ENCODE data around the gene CCR7. TPM values are rescaled to one million over a fixed set of nuclear protein-coding genes. Genes with fewer than 3 reads are reported as not detected.

CCR7 gene
- total and polyA plus RNA-seq, 2 of the 13 experiments (the other 11 are each of a cell fraction or from before 2014, with no cell fraction given) = 0.04 to 0.53 TPM

GRCh38 chr17:40536295-40537171 is 28.7 kb downstream of the CCR7 start:
- no TSS peak for BruUV-seq (replicated peaks)
- Histone ChIP-seq H3K4me3 (replicated peaks in 1 of 3; ENCODE audit: insufficient read depth in 1 of 3, low read depth in 2 of 3, low read length in 3 of 3) (no peak overlapping the region), H3K27me3 (ENCODE audit: control insufficient read depth in 1 of 2, insufficient read depth in 2 of 2, low read length in 2 of 2) (no peaks in the 10 kb centered on the region), H4K20me1 (ENCODE audit: insufficient read depth, low read length) (no peaks in the 10 kb centered on the region), H3K9me3 (ENCODE audit: low read length) (no peaks in the 10 kb centered on the region), H3K27ac (ENCODE audit: extremely low read length, insufficient read depth, low read length) (no peak overlapping the region), H3K4me1 (ENCODE audit: insufficient read depth, low read length) (peaks cover 78% of the 10 kb centered on the region), H3K36me3 (replicated peaks in 1 of 2; ENCODE audit: control insufficient read depth in 1 of 2, insufficient read depth in 2 of 2, low read length in 2 of 2) (no peaks in the 10 kb centered on the region), H3K4me2 (ENCODE audit: low read depth, low read length) (peak overlapping the region; percentile 13; the same call in 1 of the 2 replicates), H2AFZ (ENCODE audit: low read length) (no peak overlapping the region), H3K79me2 (ENCODE audit: insufficient read depth, low read length) (no peaks in the 10 kb centered on the region), H3K9ac (ENCODE audit: insufficient read depth, low read depth, low read length) (no peak overlapping the region)
- no peak for TF ChIP-seq ZNF576 (CRISPR knock-in tag; IDR thresholded peaks at IDR 0.05)
- peak; percentile 66; the same call in 1 of the 2 replicates for TF ChIP-seq ZNF441 (CRISPR knock-in tag; IDR thresholded peaks at IDR 0.05; ENCODE audit: borderline replicate concordance)
- intact Hi-C loops (cut with micrococcal nuclease; ENCODE audit: unreplicated experiment) (no loop called here), in situ Hi-C loops (cut with HindIII; ENCODE audit: extremely low pct_ligation_motif_present, low pct_unique_long_range_greater_than_20kb) (no loop called here)
- POLR2A ChIA-PET = interaction anchor here (9.4 to 11.0 kb wide), 2 partner anchors 12 to 16 kb away, joined by 106 to 116 read pairs; no protein-coding TSS in a partner anchor
- FAIRE-seq = no peak
- ATAC-seq = no peak
- CTCF ChIA-PET (ENCODE audit: low intra/inter-chr PET ratio, low total read pairs) = no interaction called here
- 47% methylated on average over 13 of the region's 13 CpGs for WGBS (ENCODE audit: low lambda C conversion rate)
- DNase-seq (ENCODE audit: low spot score) = no peak

GRCh38 chr17:40535924-40536294 is 29.4 kb downstream of the CCR7 start:
- DNase-seq (ENCODE audit: low spot score) (no peak), FAIRE-seq (no peak), ATAC-seq (no peak)
- peaks cover 72% of the 10 kb centered on the region for H3K4me1 ChIP-seq (ENCODE audit: insufficient read depth, low read length)
- CTCF ChIA-PET (ENCODE audit: low intra/inter-chr PET ratio, low total read pairs) = no interaction called here
- no peak overlapping the region for H3K27ac ChIP-seq (ENCODE audit: extremely low read length, insufficient read depth, low read length)
- H3K9ac ChIP-seq (ENCODE audit: insufficient read depth, low read depth, low read length) = no peak overlapping the region
- H4K20me1 ChIP-seq (ENCODE audit: insufficient read depth, low read length) = no peaks in the 10 kb centered on the region
- no peaks in the 10 kb centered on the region for H3K36me3 ChIP-seq (replicated peaks in 1 of 2; ENCODE audit: control insufficient read depth in 1 of 2, insufficient read depth in 2 of 2, low read length in 2 of 2)
- no peak overlapping the region for H2AFZ ChIP-seq (ENCODE audit: low read length)
- no peak overlapping the region for H3K4me2 ChIP-seq (ENCODE audit: low read depth, low read length)
- in situ Hi-C loops (cut with HindIII; ENCODE audit: extremely low pct_ligation_motif_present, low pct_unique_long_range_greater_than_20kb) = no loop called here
- POLR2A ChIA-PET = interaction anchor here (9.4 to 11.0 kb wide), 2 partner anchors 12 to 17 kb away, joined by 106 to 116 read pairs; no protein-coding TSS in a partner anchor
- no TSS peak for BruUV-seq (replicated peaks)
- WGBS (ENCODE audit: low lambda C conversion rate) = 83% methylated on average over 3 of the region's 3 CpGs
- intact Hi-C loops (cut with micrococcal nuclease; ENCODE audit: unreplicated experiment) = no loop called here
- no peaks in the 10 kb centered on the region for H3K79me2 ChIP-seq (ENCODE audit: insufficient read depth, low read length)
- no peak overlapping the region for H3K4me3 ChIP-seq (replicated peaks in 1 of 3; ENCODE audit: insufficient read depth in 1 of 3, low read depth in 2 of 3, low read length in 3 of 3)
- H3K9me3 ChIP-seq (ENCODE audit: low read length) = no peaks in the 10 kb centered on the region
- TF ChIP-seq ZSCAN22 (CRISPR knock-in tag; IDR thresholded peaks at IDR 0.05) = no peak
- peak; percentile 43; the same call in 1 of the 2 replicates for TF ChIP-seq MNT (IDR thresholded peaks at IDR 0.05)
- H3K27me3 ChIP-seq (ENCODE audit: control insufficient read depth in 1 of 2, insufficient read depth in 2 of 2, low read length in 2 of 2) = no peaks in the 10 kb centered on the region
